WTC11 (cell line): ENCODE measurements around the gene RAB40B.

Source experiments
- CTCF ChIP-seq: fragments of 200-600 bp; IDR thresholded peaks from 2 replicates; pipeline ENCODE4 v1.8.0; 2022; ENCODE audit warnings: antibody characterized with exemption
- IRF1 ChIP-seq: sonication (generic); formaldehyde crosslinking; IDR thresholded peaks from 2 replicates; pipeline ENCODE4 v1.8.0; 2023; ENCODE audit warnings: missing genetic modification reagents
- JUN ChIP-seq: sonication (generic); formaldehyde crosslinking; IDR thresholded peaks from 2 replicates; pipeline ENCODE4 v1.8.0; 2023; ENCODE audit warnings: mild to moderate bottlenecking, missing genetic modification reagents
- MLX ChIP-seq: sonication (generic); formaldehyde crosslinking; IDR thresholded peaks from 2 replicates; pipeline ENCODE4 v1.8.1; 2023; ENCODE audit warnings: mild to moderate bottlenecking, missing genetic modification reagents, moderate library complexity
- NR3C1 ChIP-seq: sonication (generic); formaldehyde crosslinking; conservative IDR thresholded peaks from 2 replicates; pipeline ENCODE4 v1.8.1; 2023; ENCODE audit warnings: low read depth, mild to moderate bottlenecking, missing genetic modification reagents
- ZNF121 ChIP-seq: sonication (generic); formaldehyde crosslinking; IDR thresholded peaks from 2 replicates; pipeline ENCODE4 v1.8.0; 2023; ENCODE audit warnings: missing genetic modification reagents
- ZNF219 ChIP-seq: sonication (generic); formaldehyde crosslinking; IDR thresholded peaks from 2 replicates; pipeline ENCODE4 v1.8.0; 2023; ENCODE audit warnings: missing genetic modification reagents, mild to moderate bottlenecking, borderline replicate concordance

- TF ChIP-seq JUN (CRISPR knock-in tag) (no peak), CTCF (no peak), NR3C1 (CRISPR knock-in tag) (no peak), MLX (CRISPR knock-in tag) (no peak), ZNF219 (CRISPR knock-in tag) (no peak), IRF1 (CRISPR knock-in tag) (no peak), ZNF121 (CRISPR knock-in tag) (no peak)
Observed at GRCh38 chr17:82716203-82717010, 17.9 kb upstream of the RAB40B start, which contains the start of gene FN3KRP.
